ENCODE results near the gene MFAP4.

GRCh38 chr17:19360772-19361171 lies 26.2 kb downstream of the MFAP4 start:
- no peak for TF ChIP-seq EZH2 (IDR thresholded peaks at IDR 0.05; ENCODE audit: low read depth)
- TF ChIP-seq, protein P1, sequence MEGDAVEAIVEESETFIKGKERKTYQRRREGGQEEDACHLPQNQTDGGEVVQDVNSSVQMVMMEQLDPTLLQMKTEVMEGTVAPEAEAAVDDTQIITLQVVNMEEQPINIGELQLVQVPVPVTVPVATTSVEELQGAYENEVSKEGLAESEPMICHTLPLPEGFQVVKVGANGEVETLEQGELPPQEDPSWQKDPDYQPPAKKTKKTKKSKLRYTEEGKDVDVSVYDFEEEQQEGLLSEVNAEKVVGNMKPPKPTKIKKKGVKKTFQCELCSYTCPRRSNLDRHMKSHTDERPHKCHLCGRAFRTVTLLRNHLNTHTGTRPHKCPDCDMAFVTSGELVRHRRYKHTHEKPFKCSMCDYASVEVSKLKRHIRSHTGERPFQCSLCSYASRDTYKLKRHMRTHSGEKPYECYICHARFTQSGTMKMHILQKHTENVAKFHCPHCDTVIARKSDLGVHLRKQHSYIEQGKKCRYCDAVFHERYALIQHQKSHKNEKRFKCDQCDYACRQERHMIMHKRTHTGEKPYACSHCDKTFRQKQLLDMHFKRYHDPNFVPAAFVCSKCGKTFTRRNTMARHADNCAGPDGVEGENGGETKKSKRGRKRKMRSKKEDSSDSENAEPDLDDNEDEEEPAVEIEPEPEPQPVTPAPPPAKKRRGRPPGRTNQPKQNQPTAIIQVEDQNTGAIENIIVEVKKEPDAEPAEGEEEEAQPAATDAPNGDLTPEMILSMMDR (conservative IDR thresholded peaks at IDR 0.05), result no peak

Data from PC-9 (cell line).